ENCODE measurements around the gene FRMPD1. TPM values are rescaled to one million over a fixed set of nuclear protein-coding genes. Genes with fewer than 3 reads are reported as not detected.

FRMPD1 gene
- total RNA-seq, 1 donor from 2014 or later = 0.07 TPM

- Histone ChIP-seq H3K4me1 (ENCODE audit: insufficient read depth, low read length) (peaks cover 7% of the 10 kb centered on the region), H3K27me3 (ENCODE audit: insufficient read depth, low read length) (no peaks in the 10 kb centered on the region), H2AFZ (ENCODE audit: low read depth, low read length) (peak overlapping the region; percentile 99), H3K9me3 (ENCODE audit: insufficient read depth, low read depth, low read length) (no peaks in the 10 kb centered on the region), H3K79me2 (ENCODE audit: insufficient read depth, low read length) (peaks cover 40% of the 10 kb centered on the region), H3K9ac (ENCODE audit: low read length) (peak overlapping the region; percentile 89), H3K4me3 (ENCODE audit: insufficient read depth, low read depth, low read length) (peak overlapping the region; percentile 96), H4K20me1 (ENCODE audit: insufficient read depth, low read length) (peaks cover 36% of the 10 kb centered on the region), H3K36me3 (ENCODE audit: insufficient read depth, low read length) (peaks cover 36% of the 10 kb centered on the region), H3K27ac (ENCODE audit: low read depth, low read length) (peak overlapping the region; percentile 75), H3K4me2 (ENCODE audit: low read length) (peak overlapping the region; percentile 92)
- Mint-ChIP-seq H3K4me1 (ENCODE audit: low read depth, unreplicated experiment) (peaks cover 10% of the 10 kb centered on the region), H3K27me3 (ENCODE audit: low read depth, unreplicated experiment) (peaks cover 1% of the 10 kb centered on the region), H3K27ac (ENCODE audit: unreplicated experiment) (peak overlapping the region; percentile 91), H3K4me3 (ENCODE audit: unreplicated experiment) (peak overlapping the region; percentile 98), H3K9me3 (ENCODE audit: unreplicated experiment) (no peaks in the 10 kb centered on the region), H3K36me3 (ENCODE audit: low read depth, unreplicated experiment) (peaks cover 7% of the 10 kb centered on the region)
- TF ChIP-seq EZH2 (IDR thresholded peaks at IDR 0.05; ENCODE audit: insufficient read depth, low read length) (no peak), CTCF (IDR thresholded peaks at IDR 0.05; ENCODE audit: insufficient read depth, low read depth, low read length) (no peak)
- no peak for FAIRE-seq
- DNase-seq (ENCODE audit: low read depth) = no peak
Observed at GRCh38 chr9:37784291-37784615, 133.5 kb downstream of the FRMPD1 start.

GRCh38 chr9:37784616-37785483 is 134.1 kb downstream of the FRMPD1 start, which contains the start of gene EXOSC3:
EXOSC3 (minus strand) TSS chr9:37785064; CDS start chr9:37785044, 20 bp downstream.
- Histone ChIP-seq H3K4me3 (ENCODE audit: insufficient read depth, low read depth, low read length) (peak within 1 kb of the TSS; percentile 96), H3K4me1 (ENCODE audit: insufficient read depth, low read length) (peaks cover 7% of the 10 kb centered on the region), H4K20me1 (ENCODE audit: insufficient read depth, low read length) (peaks cover 34% of the 10 kb centered on the region), H3K36me3 (ENCODE audit: insufficient read depth, low read length) (peaks cover 30% of the 10 kb centered on the region), H3K9me3 (ENCODE audit: insufficient read depth, low read depth, low read length) (no peaks in the 10 kb centered on the region), H3K9ac (ENCODE audit: low read length) (peak within 1 kb of the TSS; percentile 89), H3K79me2 (ENCODE audit: insufficient read depth, low read length) (peaks cover 40% of the 10 kb centered on the region), H3K27me3 (ENCODE audit: insufficient read depth, low read length) (no peaks in the 10 kb centered on the region), H2AFZ (ENCODE audit: low read depth, low read length) (peak within 1 kb of the TSS; percentile 99), H3K27ac (ENCODE audit: low read depth, low read length) (peak within 1 kb of the TSS; percentile 75), H3K4me2 (ENCODE audit: low read length) (peak within 1 kb of the TSS; percentile 92)
- TF ChIP-seq CTCF (IDR thresholded peaks at IDR 0.05; ENCODE audit: insufficient read depth, low read depth, low read length) (no peak), EZH2 (IDR thresholded peaks at IDR 0.05; ENCODE audit: insufficient read depth, low read length) (no peak)
- Mint-ChIP-seq H3K4me3 (ENCODE audit: unreplicated experiment) (peak within 1 kb of the TSS; percentile 98), H3K36me3 (ENCODE audit: low read depth, unreplicated experiment) (peaks cover 7% of the 10 kb centered on the region), H3K27ac (ENCODE audit: unreplicated experiment) (peak within 1 kb of the TSS; percentile 91), H3K4me1 (ENCODE audit: low read depth, unreplicated experiment) (peaks cover 10% of the 10 kb centered on the region), H3K27me3 (ENCODE audit: low read depth, unreplicated experiment) (peaks cover 1% of the 10 kb centered on the region), H3K9me3 (ENCODE audit: unreplicated experiment) (no peaks in the 10 kb centered on the region)
- FAIRE-seq (peak; percentile 13), DNase-seq (ENCODE audit: low read depth) (peak; percentile 84)

- Mint-ChIP-seq H3K9me3 (ENCODE audit: unreplicated experiment) (no peaks in the 10 kb centered on the region), H3K27ac (ENCODE audit: unreplicated experiment) (no peak overlapping the region), H3K36me3 (ENCODE audit: low read depth, unreplicated experiment) (peaks cover 3% of the 10 kb centered on the region), H3K4me3 (ENCODE audit: unreplicated experiment) (no peak overlapping the region), H3K4me1 (ENCODE audit: low read depth, unreplicated experiment) (peaks cover 10% of the 10 kb centered on the region), H3K27me3 (ENCODE audit: low read depth, unreplicated experiment) (peaks cover 3% of the 10 kb centered on the region)
- Histone ChIP-seq H3K9ac (ENCODE audit: low read length) (no peak overlapping the region), H3K4me3 (ENCODE audit: insufficient read depth, low read depth, low read length) (no peak overlapping the region), H3K4me2 (ENCODE audit: low read length) (no peak overlapping the region), H3K9me3 (ENCODE audit: insufficient read depth, low read depth, low read length) (no peaks in the 10 kb centered on the region), H4K20me1 (ENCODE audit: insufficient read depth, low read length) (peaks cover 20% of the 10 kb centered on the region), H3K36me3 (ENCODE audit: insufficient read depth, low read length) (peaks cover 10% of the 10 kb centered on the region), H3K27me3 (ENCODE audit: insufficient read depth, low read length) (no peaks in the 10 kb centered on the region), H3K4me1 (ENCODE audit: insufficient read depth, low read length) (peaks cover 7% of the 10 kb centered on the region), H3K27ac (ENCODE audit: low read depth, low read length) (no peak overlapping the region), H2AFZ (ENCODE audit: low read depth, low read length) (no peak overlapping the region), H3K79me2 (ENCODE audit: insufficient read depth, low read length) (peaks cover 31% of the 10 kb centered on the region)
- no peak for FAIRE-seq
- TF ChIP-seq CTCF (IDR thresholded peaks at IDR 0.05; ENCODE audit: insufficient read depth, low read depth, low read length) (no peak), EZH2 (IDR thresholded peaks at IDR 0.05; ENCODE audit: insufficient read depth, low read length) (no peak)
- DNase-seq (ENCODE audit: low read depth) = no peak
Observed at GRCh38 chr9:37787059-37787458, 136.3 kb downstream of the FRMPD1 start.
